HAP-1 (cell line): Measurements from ENCODE around the gene HTR1E.

ENCODE experiments used
- DNase-seq, 2 experiments: peaks; one replicate each; pipeline ENCODE4 v3.0.0-alpha.2; 2016 to 2020; ENCODE audit warnings: low spot score in 2 of 2
- H3K27me3 ChIP-seq: fragments of 250-450 bp; sonication (Bioruptor Pico); 2 replicates; pipeline ENCODE4 v1.5.1; 2020; ENCODE audit warnings: low read depth, mild to moderate bottlenecking, moderate library complexity
- H3K36me3 ChIP-seq: fragments of 250-450 bp; sonication (Bioruptor Pico); replicated peaks from 2 replicates; pipeline ENCODE4 v1.5.1; 2020; ENCODE audit warnings: mild to moderate bottlenecking
- H3K4me1 ChIP-seq: fragments of 250-450 bp; sonication (Bioruptor Pico); 2 replicates; pipeline ENCODE4 v1.5.1; 2020; ENCODE audit warnings: mild to moderate bottlenecking
- H3K4me3 ChIP-seq: fragments of 250-450 bp; sonication (Bioruptor Pico); 2 replicates; pipeline ENCODE4 v1.5.1; 2020; ENCODE audit warnings: mild to moderate bottlenecking, moderate library complexity
- H3K9me3 ChIP-seq: fragments of 250-450 bp; sonication (Bioruptor Pico); 2 replicates; pipeline ENCODE4 v1.5.1; 2020; ENCODE audit warnings: mild to moderate bottlenecking, moderate library complexity
- in situ Hi-C: fragments of 300-500 bp; cut with MboI; formaldehyde crosslinking; loops from 3 replicates; pipeline ENCODE4 v1.14.3; 2020; ENCODE audit warnings: low sequenced_read_pairs, inconsistent platforms, mixed read lengths

The HTR1E gene

DNA sequence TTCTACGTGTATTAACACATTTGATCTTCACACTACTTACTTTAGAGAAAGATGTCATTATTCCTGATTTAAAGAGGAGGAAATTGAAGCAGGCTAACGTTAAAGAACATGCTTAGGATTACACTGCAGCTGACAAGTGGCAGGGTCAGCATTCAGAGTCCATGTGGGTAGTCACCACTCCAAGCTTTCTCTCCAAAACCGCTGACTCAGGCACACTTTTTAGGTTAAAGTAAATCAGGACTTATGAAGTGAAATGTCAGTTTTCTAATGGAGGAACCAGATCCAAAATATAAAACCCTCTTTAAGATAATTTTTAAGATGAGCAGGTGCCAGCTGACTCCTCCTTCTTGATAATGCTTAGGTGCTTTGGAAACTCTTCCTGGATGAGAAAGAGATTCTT lies 75.4 kb downstream of the HTR1E start:
- Histone ChIP-seq H3K9me3 (no peaks in the 10 kb centered on the region), H3K4me3 (no peak overlapping the region), H3K4me1 (no peaks in the 10 kb centered on the region), H3K36me3 (no peaks in the 10 kb centered on the region), H3K27me3 (no peaks in the 10 kb centered on the region)
- in situ Hi-C loops, result no loop called here
- no peak for DNase-seq

- in situ Hi-C loops, result no loop called here
- no peaks in the 10 kb centered on the region for H3K4me1 ChIP-seq
- no peaks in the 10 kb centered on the region for H3K9me3 ChIP-seq
- no peak overlapping the region for H3K4me3 ChIP-seq
- DNase-seq, result no peak
- H3K36me3 ChIP-seq, result no peaks in the 10 kb centered on the region
- H3K27me3 ChIP-seq, result peaks cover 5% of the 10 kb centered on the region; the same call in 1 of the 2 replicates
These were observed 79.4 kb downstream of the HTR1E start for GRCh38 chr6:87016772-87017171.

- no peak overlapping the region for H3K4me3 ChIP-seq
- no peaks in the 10 kb centered on the region for H3K4me1 ChIP-seq
- H3K27me3 ChIP-seq, result no peaks in the 10 kb centered on the region; the same call in none of the 2 replicates
- no peak for DNase-seq
- in situ Hi-C loops, result no loop called here
- no peaks in the 10 kb centered on the region for H3K9me3 ChIP-seq
- H3K36me3 ChIP-seq, result no peaks in the 10 kb centered on the region
These were observed 89.7 kb downstream of the HTR1E start for GRCh38 chr6:87027021-87027420.

DNA sequence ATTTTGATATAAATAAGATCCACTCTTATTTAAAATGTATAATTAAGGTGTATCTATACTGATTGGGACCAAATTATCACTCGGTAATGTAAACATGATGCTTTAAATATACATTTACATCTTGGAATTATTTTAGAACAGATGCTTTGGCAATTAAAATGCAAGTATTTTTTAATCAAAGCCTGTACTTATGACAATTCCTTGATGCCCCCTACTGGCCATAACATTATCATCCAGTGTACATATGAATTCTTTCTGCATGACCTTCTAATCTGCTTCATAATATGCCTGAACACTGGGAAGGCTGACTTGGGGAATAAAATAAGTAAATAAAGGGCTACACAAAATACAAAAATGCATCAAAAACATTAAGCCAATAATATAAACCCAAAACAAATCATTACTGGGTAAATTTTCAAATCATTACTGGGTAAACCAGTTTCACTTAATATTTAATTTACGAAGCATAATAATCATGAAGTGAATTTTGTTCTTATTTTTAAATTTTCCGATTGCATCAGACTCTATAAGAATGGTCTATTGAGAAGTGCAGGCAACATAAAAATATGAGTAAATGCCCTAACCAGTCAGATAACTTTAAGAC lies 92.5 kb downstream of the HTR1E start:
- Histone ChIP-seq H3K9me3 (no peaks in the 10 kb centered on the region), H3K36me3 (no peaks in the 10 kb centered on the region), H3K4me1 (no peaks in the 10 kb centered on the region), H3K27me3 (peaks cover 2% of the 10 kb centered on the region), H3K4me3 (no peak overlapping the region)
- peak; percentile 27 to 40 for DNase-seq
- in situ Hi-C loops, result no loop called here

- Histone ChIP-seq H3K27me3 (0 out of 2 replicates have a peak, but pooled peaks cover 7% of the 10 kb centered on the region), H3K4me1 (no peaks in the 10 kb centered on the region), H3K36me3 (no peaks in the 10 kb centered on the region), H3K4me3 (no peak overlapping the region), H3K9me3 (no peaks in the 10 kb centered on the region)
- DNase-seq, result no peak
- in situ Hi-C loops, result no loop called here
These were observed 103.4 kb downstream of the HTR1E start for GRCh38 chr6:87040729-87041128.

DNA sequence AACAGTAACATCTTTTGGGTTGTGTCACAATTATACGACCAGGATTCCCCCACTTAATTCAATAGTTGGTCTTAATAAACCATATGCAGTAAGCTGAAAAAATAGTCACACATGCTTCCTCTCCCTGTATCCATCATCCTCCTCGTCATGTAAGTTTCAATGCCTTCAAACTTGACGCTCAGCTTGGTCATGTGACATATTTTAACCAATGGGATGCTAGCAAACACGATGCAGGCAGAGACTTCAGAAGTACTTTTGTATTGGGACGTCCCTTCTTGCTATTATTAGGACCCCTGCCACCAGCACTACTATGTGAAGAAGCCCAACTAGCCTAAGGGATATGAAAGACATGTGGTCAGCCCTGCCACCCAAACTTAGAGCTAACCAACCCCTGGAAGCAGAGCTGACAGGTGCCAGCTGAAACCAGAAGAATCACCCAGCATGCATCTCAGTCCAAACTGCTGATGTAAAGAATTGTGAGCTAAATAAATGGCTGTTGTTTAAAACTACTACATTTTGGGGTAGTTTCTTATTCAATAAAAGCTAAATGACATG lies 108.3 kb downstream of the HTR1E start:
- DNase-seq, result no peak
- peaks cover 23% of the 10 kb centered on the region for H3K27me3 ChIP-seq
- H3K4me1 ChIP-seq, result no peaks in the 10 kb centered on the region
- no peaks in the 10 kb centered on the region for H3K9me3 ChIP-seq
- in situ Hi-C loops, result no loop called here
- no peak overlapping the region for H3K4me3 ChIP-seq
- H3K36me3 ChIP-seq, result no peaks in the 10 kb centered on the region

DNA sequence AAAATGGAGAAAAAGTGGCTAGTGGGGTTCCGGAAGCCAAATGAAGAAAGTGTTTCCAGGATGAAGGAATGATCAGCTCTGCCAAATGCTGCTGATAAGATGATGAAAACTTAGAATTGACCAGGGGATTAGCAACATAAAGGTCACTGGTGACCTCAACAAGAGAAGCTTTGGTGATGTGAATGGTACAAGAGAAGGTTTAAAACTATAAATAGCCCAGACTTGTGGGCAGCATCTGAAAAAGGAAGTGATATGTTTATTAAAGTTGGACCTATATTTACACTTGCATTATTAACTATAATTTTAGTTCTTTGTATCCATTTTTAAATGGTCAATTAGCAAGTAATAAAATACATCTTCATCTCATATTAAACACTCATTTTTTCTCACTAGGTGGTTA lies 112.5 kb downstream of the HTR1E start:
- Histone ChIP-seq H3K36me3 (no peaks in the 10 kb centered on the region), H3K4me3 (no peak overlapping the region), H3K27me3 (peaks cover 41% of the 10 kb centered on the region), H3K4me1 (no peaks in the 10 kb centered on the region), H3K9me3 (no peaks in the 10 kb centered on the region)
- DNase-seq, result no peak
- in situ Hi-C loops, result no loop called here

DNA sequence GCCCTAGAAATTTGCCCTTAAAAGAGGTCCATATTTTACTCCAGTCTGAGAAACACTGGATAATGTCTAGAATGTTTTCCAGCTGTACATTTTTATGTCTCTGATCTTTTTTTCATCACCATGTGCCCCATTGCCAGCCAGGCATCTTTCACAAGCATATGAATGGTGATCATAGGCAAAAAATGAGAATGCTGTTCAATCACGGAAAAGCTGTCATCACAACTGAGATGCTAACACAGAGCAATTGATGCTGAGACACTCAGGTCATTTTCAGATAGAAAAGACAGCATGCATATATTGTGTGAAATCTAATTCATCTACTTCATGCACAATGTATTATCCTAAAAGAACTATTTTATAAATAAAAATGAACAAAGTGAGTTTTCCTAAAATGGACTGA lies 116.0 kb downstream of the HTR1E start:
- in situ Hi-C loops, result no loop called here
- Histone ChIP-seq H3K4me1 (no peaks in the 10 kb centered on the region), H3K36me3 (no peaks in the 10 kb centered on the region), H3K27me3 (peaks cover 35% of the 10 kb centered on the region), H3K9me3 (no peaks in the 10 kb centered on the region), H3K4me3 (no peak overlapping the region)
- no peak for DNase-seq

DNA sequence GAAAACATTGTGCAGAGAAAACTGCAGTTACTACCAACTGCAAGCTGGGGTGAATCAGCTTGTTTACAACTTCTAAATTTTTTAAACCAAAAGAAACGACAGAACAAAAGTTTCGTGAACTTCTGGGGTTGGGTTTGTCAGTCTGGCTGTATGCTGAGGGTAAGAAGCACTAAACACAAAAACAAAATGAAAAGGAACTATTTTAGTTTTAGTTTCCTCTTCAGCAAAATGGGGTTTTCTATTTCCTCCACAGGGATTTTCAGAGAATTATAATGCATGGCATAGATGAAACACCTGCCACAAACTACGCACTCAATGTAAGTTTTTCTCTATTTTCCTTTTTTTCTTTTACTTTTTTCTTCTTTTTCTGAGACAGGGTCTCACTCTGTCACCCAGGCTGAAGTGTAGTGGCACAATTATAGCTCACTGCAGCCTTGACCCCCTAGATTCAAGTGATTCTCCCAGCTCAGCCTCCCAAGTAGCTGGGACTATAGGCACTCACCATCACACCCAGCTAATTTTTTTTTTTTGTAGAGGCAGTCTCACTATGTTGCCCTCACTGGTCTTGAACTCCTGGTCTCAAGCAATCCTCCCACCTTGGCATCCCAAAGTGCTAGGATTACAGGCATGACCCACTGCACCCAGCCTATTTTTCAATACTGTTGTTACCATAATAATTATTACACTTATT lies 117.0 kb downstream of the HTR1E start:
- no peaks in the 10 kb centered on the region for H3K9me3 ChIP-seq
- no peak overlapping the region for H3K4me3 ChIP-seq
- in situ Hi-C loops, result no loop called here
- no peaks in the 10 kb centered on the region for H3K36me3 ChIP-seq
- no peaks in the 10 kb centered on the region for H3K4me1 ChIP-seq
- H3K27me3 ChIP-seq, result peaks cover 28% of the 10 kb centered on the region
- no peak for DNase-seq

DNA sequence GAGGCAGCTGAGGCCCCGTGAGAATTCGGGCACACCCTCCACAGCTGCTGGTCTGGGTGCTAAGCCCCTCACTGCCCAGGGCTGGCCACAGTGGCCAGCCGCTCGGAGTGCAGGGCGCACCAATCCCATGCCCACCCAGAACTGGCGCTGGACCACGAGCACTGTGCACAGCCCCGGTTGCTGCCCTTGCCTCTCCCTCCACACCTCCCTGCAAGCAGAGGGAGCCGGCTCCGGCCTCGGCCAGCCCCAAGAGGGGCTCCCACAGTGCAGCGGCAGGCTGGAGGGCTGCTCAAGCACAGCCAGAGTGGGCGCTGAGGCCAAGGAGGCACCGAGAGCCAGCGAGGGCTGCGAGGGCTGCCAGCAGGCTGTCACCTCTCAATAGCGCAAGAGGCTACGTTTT lies 122.6 kb downstream of the HTR1E start:
- Histone ChIP-seq H3K9me3 (no peaks in the 10 kb centered on the region), H3K4me3 (no peak overlapping the region), H3K36me3 (no peaks in the 10 kb centered on the region), H3K4me1 (no peaks in the 10 kb centered on the region; the same call in 1 of the 2 replicates), H3K27me3 (peaks cover 11% of the 10 kb centered on the region; the same call in 1 of the 2 replicates)
- in situ Hi-C loops, result no loop called here
- DNase-seq, result no peak

DNA sequence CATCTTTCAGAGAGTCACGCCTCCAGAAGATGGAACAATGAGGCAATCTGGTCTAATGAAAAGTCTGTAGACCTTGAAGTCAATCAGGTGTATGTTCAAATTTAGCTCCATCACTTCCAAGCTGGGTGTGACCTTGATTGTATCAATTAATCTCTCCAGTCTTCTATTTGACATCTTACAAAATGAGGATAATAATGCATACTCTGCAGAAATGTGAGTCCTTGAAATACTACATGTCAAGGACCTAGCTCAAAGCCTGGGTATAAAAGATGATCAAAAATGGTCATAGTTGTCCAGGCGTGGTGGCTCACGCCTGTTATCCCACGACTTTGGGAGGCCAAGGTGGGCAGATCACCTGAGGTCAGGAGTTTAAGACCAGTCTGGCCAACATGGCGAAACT lies 127.8 kb downstream of the HTR1E start:
- Histone ChIP-seq H3K4me3 (no peak overlapping the region), H3K27me3 (peaks cover 6% of the 10 kb centered on the region; the same call in 1 of the 2 replicates), H3K36me3 (no peaks in the 10 kb centered on the region), H3K9me3 (no peaks in the 10 kb centered on the region), H3K4me1 (peaks cover 14% of the 10 kb centered on the region)
- no peak for DNase-seq
- in situ Hi-C loops, result no loop called here
